Activated T-cell treated with anti-CD3 and anti-CD28 coated beads, Interleukin-2, amount 50 U/mL, for 1 hour (primary cell): Measurements from ENCODE around the gene MAML3.
"Not testable (repeated sequence)": the region's sequence is repeated elsewhere in the genome, so short reads cannot be mapped to it uniquely, and the experiment has no call there.

ENCODE experiments used
- DNase-seq: peaks from one replicate; pipeline ENCODE4 v3.0.0-alpha.2; 2020

MAML3 gene

DNA sequence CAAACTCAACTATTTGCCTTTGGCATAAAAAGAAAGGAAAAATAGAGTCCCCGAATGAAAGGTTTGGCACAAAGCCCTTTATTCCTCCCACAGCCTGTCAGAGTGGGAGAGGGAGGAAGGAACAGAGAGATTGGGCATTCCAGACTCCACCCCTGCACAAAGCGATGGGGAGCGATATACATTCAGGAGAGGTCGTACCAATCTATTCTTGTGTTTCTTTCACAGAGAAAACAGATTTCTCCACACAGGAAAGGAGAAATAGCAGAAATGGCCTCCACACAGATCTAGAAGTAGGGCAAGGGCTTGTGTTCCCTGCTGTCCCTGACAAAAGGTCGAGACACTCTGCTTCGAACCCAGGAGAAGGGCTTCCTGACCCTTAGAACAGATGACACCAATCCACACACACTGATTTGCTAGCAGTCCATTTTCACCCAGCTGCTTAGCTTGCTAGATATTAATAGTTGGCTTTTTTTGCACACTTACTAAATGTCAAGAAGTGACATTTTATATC lies 197.4 kb downstream of the MAML3 start:
- no peak for DNase-seq

DNA sequence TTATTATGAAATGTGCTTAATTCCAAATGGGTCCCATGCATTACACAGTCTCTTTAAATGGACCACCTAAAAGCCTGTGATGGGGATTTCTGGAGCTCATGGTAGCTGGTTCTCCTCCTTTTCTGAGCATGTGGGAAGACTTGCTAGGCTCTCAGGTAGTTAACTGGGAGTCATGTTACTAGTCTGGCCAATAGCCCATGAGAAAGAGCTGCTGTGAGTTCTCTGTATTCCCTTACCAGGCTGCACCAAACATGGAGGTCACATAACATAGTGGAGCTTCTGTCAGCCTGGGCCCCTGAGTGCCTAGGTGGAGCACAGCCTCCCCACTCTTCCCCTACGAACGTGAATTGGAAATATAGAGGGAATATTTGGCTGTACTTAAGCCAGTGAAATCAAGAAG lies 198.4 kb downstream of the MAML3 start:
- no peak for DNase-seq

DNA sequence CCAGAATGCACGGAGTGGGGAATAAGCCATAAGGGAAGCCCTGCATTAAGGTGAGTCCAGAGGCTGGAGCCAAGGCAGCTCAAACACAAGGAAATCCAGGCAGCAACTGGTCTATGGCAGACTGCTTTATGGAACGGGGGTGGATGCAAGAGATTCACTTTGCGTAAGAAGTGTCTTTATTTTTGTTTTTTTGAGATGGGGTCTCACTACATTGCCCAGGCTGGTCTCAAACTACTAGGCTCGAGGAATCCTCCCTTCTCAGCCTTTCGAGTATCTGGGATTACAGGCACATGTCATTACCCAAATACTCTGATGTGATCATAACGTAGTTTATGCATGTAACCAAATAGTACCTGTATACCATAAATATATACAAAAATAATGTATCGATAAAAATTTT lies 199.5 kb downstream of the MAML3 start:
- DNase-seq = no peak

DNA sequence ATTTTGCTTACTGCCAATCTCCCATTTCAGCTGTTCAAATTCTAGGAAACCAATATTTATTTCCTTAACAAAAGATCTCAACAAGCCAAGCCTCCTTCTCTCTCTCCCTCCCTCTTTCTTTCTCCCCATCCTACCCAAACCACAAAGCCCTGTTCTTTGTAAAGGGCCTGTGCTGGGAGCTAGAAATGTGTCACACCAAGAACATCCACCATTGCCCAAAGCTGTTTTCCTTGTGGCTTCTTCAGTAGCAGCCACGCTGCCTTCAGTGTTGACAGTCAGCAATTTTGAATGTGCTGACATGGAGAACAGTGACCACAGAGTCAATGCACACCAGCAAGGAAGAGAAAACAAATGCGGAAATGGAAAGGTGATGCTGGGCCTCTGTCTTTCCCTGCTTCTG lies 203.0 kb downstream of the MAML3 start:
- no peak for DNase-seq

DNA sequence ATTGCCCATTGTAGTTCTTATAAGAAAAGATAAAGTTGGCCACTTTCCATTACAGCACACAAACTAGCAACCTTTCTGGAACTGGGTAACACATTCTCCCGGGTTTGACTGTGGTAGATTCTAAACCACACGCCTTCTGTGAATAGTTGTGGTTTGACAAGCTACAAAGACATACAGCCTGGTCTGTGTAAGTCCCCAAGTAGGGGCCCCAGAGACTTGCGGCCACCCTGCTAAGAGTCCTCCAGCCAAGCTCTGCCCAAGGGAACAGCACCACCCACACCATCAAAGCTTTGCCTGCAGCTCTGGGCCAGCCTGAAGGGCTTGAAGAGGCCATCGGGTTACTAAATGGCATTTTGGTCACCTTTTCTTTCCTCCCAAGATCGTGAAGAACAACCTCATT lies 203.4 kb downstream of the MAML3 start:
- no peak for DNase-seq

DNA sequence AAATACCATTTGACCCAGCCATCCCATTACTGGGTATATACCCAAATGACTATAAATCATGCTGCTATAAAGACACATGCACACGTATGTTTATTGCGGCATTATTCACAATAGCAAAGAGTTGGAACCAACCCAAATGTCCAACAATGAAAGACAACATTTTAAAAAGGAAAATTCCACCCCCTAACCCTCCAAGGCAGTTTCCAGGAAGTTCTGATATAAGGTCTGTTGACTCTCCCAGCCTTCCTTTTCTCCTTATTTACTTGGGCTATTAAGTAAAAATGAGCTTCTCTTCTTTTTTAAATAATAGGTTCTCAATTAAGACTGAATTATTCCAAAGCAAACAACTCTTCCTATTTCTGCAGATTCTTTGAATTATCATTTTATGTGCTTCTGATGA lies 209.1 kb downstream of the MAML3 start:
- DNase-seq = not testable (repeated sequence)

DNA sequence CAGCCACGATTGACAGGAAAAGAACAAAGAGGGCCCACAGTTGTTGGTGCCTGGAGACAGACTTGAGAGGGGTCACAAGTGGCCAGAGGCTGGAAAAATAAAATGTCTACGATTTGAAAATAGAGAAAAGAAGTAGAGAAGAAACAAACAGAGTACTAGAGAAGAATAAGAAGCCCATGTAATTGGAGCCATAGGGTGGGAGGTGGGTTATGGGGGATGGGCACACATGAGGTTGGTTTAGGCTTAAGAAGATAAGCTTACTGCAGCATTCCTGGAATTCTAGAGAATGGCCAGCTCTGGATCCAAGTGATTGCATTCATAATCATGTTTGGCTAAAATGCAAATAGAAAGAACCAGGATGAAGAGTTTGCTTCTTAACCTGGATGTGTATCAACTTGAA lies 210.7 kb downstream of the MAML3 start:
- DNase-seq = no peak

DNA sequence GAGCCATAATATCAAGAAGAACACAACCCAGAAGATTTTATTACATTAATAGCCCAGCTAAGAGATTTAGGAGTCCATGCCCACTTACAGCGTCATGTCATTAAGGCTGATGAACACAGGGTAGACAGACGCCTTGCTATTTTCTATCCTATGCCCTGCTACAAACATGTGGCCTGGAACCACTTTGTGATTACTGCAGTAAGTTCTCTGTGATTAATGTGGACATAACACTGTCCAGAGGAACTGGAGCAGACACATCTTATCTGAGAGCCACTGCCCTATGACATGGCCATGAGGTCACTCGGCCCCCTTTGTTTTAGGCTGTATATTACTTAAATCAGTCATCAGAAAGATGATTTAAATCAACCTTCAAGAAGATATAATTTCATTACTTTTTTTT lies 211.7 kb downstream of the MAML3 start:
- no peak for DNase-seq

DNA sequence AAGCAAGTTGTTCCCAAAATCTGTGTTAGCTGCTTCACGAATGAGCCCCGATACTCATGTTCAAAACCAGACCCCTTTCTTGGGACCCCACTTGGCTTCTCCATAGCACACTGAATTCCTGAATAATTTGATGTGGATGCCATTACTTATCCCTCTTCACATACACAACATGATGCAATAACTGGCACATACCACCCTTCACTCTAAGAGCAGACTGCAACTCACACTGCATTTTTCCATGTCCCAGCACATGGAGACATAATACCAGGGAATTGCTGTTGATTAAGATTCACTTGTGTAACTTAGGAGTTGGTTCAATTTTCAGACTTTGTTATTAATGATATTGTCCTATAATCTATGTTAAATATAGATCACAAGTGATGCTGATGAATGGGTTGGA lies 213.4 kb downstream of the MAML3 start:
- no peak for DNase-seq

DNA sequence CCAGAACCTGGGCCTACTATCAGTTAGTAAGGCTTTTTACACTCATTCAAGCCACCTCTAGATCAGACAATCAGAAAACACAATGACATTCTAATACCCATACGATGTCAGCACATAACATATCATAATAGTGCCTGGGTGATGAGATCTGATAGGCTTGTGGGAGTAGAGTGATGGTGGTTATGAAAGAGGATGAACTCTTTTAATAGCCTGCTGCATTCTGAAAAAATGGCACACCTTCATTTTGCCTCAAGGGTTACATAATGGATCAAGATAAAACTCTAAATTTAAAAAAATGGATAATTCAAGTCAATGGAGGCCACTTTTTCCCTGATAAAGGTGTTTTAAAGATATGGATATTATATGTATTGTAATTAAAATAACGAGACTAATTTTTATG lies 215.6 kb downstream of the MAML3 start:
- DNase-seq = no peak

DNA sequence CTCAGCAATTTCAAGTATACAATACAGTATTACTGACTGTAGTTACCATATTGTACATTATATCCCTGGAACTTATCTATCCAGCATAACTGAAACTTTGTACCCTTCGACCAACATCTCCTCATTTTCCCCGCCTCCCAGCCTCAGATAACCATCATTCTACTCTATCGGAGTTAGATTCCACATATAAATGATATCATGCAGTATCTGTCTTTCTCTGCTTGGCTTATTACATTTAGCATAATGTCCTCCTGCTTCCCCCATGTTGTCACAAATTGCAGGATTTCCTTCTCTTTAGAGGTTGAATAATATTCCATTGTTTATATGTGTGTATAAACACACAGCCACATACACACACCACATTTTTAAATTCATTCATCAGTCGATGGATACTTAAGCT lies 218.1 kb downstream of the MAML3 start:
- no peak for DNase-seq

DNA sequence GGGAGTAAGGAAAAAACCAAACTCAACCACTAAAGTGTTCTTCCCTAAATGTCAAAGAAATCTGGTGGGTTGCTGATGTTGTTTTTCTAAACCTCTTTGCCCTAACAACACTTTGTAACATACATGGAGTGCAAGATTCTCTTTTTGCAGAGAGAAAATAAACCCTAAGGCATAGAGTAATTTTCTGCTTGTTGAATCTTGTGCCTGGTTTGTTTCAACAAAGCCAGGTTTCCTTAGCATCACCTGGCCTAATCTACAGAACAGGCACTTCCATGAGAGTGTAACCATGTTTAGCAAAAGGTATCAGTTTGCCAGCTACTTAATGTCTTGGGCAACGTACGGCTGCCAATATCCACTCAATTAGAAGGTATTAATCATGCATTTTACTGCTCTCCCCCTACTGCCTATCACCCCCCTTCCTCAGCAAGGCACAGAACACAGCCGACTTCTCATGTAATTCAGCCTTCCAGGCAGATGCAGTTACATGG lies 219.2 kb downstream of the MAML3 start:
- DNase-seq = no peak

DNA sequence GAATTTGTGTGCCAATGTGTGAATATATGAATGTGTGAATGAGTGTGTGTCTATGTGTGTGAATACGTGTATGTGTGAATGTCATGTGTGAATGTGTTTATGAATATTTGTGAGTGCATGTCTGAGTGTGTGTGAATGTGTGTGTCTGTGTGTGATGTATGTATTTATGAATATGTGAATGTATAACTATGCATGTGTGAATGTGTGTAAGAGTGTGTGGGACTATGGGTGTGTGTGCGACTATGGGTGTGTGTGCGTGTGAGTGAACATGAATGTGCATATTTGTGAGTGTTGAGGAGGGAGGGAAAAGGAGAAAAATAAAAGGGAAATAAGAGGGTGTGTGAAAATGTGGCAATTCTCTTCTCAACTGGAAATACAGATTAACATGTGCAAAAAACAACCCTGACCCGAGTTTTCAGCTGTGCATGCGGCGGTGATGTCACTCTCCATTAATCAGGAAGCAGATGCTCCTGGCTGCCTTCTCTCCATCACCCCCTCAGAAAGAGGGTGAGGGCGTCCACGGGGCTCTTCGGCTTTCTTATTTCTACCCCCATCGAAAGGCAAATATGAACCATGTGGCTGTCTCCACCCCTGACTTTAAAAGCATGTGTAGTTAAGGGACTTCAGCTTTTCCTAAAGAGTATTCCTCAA lies 219.8 kb downstream of the MAML3 start:
- no peak for DNase-seq

DNA sequence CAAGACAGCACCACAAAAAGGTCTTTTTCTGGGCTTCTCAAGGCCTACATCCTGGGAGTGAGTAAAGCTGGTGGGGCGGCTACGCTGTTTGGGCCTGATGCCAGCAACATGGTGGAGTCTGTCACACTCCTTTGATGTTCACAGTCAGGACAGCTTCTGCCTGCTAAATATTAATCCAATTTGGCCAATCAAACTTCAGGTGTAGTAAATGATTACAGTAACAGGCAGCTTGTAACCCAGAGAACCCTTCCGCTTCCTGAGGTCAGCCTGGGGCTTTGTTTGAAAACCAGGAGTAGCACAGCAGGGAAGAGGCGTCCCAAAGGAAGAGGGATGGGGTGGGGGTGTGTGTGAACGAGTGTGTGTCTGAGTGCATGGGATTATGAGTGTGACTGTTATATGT lies 220.4 kb downstream of the MAML3 start:
- DNase-seq = no peak

DNA sequence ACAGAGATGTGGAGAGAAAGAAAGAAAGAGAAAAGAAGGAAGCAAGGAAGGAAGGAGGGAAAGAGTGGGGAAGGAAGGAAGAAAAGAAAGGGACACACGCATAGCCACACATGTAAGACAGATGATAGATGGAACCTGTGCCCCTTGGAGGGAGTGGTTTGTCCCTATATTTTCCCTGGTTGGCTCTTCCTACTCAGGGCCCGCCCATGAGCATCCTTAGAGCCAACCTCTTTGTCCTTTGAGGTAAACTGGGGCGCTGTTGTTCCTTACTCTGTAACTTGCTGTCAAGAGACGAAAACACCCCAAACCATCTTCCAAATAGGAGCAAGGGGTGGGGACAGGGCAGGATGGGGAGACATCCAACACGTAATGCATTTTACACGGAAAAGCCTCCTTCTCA lies 220.9 kb downstream of the MAML3 start:
- no peak for DNase-seq

DNA sequence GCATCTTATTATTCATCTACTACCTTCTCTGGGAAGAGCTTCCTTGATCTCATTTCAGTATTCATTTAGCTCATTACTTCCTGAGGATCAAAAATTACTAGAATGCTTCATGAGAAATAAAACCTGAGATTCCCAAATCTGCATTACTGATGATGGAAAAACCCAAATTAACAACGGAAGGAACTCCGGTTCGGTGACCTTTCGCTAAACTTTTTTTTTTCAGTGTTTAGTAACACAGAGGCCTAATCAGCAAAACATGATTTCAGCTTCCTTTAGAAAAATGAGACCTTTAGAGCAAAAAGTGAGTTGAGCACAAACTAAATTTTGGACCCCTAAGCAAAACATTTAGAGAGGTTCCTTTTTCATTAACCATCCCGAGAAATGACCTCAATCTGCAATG lies 229.2 kb downstream of the MAML3 start:
- DNase-seq = no peak

DNA sequence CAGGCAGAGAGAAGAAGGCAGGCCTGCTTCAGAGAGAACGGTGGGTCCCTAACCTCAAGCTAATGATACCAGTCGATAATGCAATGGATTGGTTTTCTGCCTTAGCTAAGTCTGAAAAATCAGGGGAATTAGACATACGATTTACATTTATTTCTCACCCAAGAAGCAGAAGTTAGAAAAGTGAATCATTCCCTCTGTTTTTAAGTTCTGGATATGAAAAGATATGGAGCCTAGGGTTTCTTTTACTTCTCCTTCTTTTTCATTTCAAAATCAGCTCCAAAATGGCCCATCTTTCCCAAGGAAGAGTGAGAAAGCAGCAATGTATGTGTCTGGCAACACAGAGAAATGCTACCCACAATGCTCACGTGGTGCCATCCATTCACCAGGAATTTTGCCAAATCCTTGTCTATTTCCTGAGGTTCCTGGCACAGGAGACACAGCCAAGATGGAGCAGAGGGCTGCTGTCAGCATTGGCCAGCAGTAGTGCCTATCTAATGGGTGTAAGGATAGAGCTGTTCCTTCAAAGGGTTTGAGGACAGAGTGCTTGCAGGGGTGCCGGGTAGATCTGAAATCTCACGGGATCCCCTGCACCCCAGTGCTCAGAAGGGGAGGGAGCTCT lies 231.5 kb downstream of the MAML3 start:
- DNase-seq = no peak

DNA sequence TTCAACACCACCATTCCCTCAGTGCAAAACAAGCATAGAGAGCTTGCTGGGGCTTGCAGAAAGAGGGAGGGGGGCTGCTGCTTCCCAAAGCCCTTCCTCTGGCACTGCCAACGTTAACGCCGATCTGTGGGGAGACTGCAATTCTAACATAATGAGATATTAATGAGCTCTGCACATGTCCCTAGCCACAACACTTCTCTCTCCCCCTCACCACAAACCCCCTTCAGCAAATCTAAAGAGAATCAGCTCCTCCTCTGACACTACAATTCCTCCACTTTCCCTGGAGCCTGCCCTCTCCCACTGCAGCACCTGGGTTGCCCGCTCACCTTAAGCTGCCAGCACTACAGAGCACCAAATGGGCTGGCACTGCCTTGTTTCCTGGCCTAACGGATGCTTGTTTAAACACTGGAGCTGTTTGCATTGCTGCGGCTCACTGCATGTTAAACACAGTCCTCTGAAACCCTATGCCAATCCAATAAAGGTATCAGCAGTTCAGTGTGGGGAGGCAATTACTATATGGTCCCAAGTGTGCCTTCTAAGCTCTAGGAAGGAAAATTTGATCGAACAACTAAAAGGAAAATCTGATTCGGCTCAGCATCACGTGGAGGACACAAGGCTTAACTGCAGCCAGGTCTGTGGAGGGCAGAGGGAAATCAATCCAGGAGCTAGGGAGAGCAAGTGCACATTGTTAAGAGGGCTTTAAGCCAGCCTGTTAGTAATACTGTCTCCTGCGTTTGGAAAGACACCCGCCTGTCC lies 232.4 kb downstream of the MAML3 start:
- DNase-seq = no peak

DNA sequence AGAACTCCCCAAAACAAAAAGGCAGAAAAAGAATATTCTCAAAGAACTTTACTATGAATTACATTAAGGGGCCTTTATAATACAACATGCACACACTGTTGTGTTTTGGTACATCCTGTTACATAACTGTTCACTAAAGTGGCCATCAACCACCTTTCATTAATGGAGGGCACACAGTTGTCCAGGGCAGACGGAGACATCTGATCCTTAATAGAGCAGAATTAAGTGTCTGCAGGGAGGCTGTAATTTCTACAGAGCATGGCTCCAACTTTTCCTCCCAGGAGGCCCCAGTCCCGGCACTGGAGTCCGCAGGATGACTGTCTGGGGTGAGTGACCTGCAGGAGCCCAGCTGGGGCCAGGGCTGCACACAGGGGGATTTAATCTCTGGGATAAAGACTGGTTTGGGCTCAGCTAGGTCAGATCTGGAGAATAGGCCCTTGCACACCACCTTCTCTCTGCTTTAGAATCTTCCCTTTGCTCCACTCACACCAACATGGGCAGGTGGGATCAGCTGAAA lies 233.4 kb downstream of the MAML3 start:
- DNase-seq = no peak

DNA sequence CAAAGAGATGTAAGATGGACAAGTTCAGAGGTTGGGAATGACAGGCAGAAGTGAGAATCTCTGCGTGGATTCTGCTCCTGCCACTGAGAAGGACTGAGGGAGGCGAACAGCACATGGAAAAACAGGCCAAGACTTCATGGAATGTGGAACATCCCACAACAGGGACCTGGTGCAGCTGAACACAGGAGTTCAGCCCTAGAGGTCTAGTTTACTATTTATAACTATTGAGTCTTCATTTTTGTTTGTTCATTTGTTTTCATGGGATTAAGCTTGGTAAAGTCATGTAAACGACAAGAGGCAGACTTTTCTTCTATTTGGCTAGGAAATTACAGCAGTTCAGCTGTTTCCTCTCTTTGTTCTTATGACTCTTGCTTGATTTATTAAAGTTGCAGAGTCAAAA lies 234.5 kb downstream of the MAML3 start:
- DNase-seq = no peak

DNA sequence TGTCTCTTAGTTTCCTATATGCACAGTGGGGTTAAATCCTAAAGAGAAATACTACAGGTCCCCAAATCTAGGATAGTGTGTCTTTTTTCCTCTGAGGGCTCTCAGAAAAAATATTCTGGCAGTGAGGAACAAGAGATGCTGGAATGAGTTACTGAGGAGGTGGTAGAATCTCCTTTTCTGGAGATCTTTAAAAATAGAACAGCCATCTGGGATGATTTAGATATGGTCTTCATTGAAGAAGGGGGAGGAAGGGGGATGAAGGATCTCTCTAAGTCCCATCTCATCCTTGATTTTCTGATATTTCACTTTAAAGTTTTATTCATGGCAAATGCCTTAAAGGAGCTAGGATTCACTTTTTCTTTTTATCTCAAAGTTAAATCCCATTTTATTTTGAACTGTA lies 235.0 kb downstream of the MAML3 start:
- DNase-seq = no peak

DNA sequence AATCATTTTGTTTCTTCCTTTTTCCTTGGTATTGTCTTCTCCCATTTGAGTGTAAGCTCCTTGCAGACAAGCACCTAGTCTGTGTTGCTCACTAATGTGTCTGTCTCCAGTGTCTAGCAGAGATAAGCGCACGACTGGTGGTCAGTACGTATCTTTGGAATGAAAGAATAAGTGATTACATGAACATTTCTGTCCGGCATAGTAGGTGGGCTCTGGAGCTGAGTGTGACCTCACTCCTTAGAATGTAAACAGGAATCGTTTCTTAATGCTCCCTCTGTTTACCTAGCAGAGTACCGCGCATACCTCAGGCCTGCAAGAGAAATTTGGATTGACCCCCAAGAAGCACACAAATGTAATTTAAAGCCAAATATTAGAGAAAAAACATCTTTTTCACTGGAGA lies 235.4 kb downstream of the MAML3 start:
- no peak for DNase-seq

DNA sequence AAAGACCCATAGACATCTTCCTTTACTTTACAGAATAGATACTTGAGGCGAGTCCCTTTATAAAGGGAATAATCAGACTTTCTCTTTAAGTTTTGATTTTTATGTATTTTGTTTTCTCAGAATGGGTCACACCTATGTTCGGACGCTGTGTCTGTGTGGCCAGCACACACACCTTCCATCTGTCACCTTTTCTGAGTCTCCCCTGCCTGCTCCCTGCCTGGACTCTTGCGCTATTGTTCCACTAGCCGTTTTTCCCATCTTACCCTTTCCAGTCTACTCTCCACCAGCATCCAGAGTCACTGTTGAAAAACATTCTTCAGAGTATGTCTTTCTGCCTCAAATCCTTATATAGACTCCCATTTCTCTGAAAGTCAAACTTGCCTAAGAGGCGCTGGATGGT lies 236.1 kb downstream of the MAML3 start:
- no peak for DNase-seq

DNA sequence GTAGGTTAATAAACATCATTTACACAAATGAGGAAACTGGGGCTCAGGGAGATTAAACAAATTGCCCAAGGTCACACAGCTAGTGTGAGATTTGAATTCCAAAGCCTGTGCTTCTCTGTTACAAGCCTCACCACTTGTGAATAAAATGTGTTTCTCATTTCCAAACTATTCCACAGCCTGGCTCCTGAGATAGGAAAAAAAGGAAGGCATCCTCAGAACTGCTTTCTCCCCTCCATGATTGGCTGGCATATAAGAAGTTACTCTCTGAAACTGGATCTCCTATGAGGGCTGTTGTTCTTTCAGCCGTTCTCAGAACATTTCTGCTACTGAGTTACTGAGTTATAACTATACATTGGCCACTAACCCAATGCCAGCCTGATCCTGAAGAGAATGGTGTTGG lies 237.9 kb downstream of the MAML3 start:
- DNase-seq = no peak
